Stomach (tissue), 9 donors: Measurements from ENCODE around the gene SMARCA4. TPM values are rescaled to one million over a fixed set of nuclear protein-coding genes. Genes with fewer than 3 reads are reported as not detected.

Experiments used
- DNase-seq, 2 donors: peaks; one replicate each; pipeline versions ENCODE4 v3.0.0 to v3.0.0-alpha.2; 2013 to 2019
- H3K27ac ChIP-seq, 5 donors: fragments of 200-600 bp in 4 of 5; sonication (generic) in 4 of 5; one replicate each; pipeline ENCODE4 v1.5.1; 2013 to 2019; ENCODE audit warnings: mild to moderate bottlenecking in 1 of 5, moderate library complexity in 1 of 5
- H3K27me3 ChIP-seq, 3 donors: fragments of 200-600 bp; sonication (generic); one replicate each; pipeline ENCODE4 v1.5.1; 2017 to 2019; ENCODE audit warnings: mixed run types in 1 of 3
- H3K36me3 ChIP-seq, 4 donors: fragments of 200-600 bp; sonication (generic); 1 replicate in 3 of 4; 2 replicates in 1 of 4; pipeline ENCODE4 v1.5.1; 2016 to 2019
- H3K4me1 ChIP-seq, 4 donors: fragments of 200-600 bp; sonication (generic); one replicate each; pipeline ENCODE4 v1.5.1; 2016 to 2019
- H3K4me3 ChIP-seq, 4 donors: fragments of 200-600 bp; sonication (generic) in 3 of 4; one replicate each; pipeline ENCODE4 v1.5.1; 2016 to 2019; ENCODE audit warnings: mild to moderate bottlenecking in 1 of 4
- H3K9me3 ChIP-seq, 4 donors: fragments of 200-600 bp; sonication (generic); one replicate each; pipeline ENCODE4 v1.5.1; 2016 to 2019
- EP300 ChIP-seq: sonication (generic); formaldehyde crosslinking; IDR thresholded peaks from one replicate; pipeline ENCODE4 v1.6.1; 2017; ENCODE audit warnings: antibody characterized with exemption
- POLR2A ChIP-seq, 4 donors: fragments of 450-650 bp; IDR thresholded peaks; one replicate each; pipeline ENCODE4 v1.6.1; 2016; ENCODE audit warnings: antibody characterized with exemption in 4 of 4, control low read depth in 2 of 4, mild to moderate bottlenecking in 1 of 4, moderate library complexity in 1 of 4
- POLR2AphosphoS5 ChIP-seq, 3 donors: sonication (generic); formaldehyde crosslinking; IDR thresholded peaks; one replicate each; pipeline ENCODE4 v1.6.1; 2016; ENCODE audit warnings: antibody characterized with exemption in 3 of 3
- WGBS, 5 donors: extraction: QIAGEN DNeasy Blood & Tissue Kit in 3 of 5; methylation state at CpG; one replicate each; pipeline versions ENCODE4 v1.1.5 to v1.1.7; 2013 to 2018; 5-methylcytosine and 5-hydroxymethylcytosine counted together
- intact Hi-C: fragments of 100-400 bp; cut with DNase I; formaldehyde crosslinking; loops from one replicate; pipeline ENCODE4 v1.15.1; 2023; ENCODE audit warnings: low total_unique reads
- polyA plus RNA-seq, 3 donors: library from polyadenylated mRNA; stranded (reverse); fragments of 200-250 nt; gene quantifications; one replicate each; pipeline ENCODE4 v1.2.3, GENCODE V29; 2013
- total RNA-seq, 5 donors: library from RNA; depleted of rRNA; stranded (reverse); fragments of >200 nt; gene quantifications; one replicate each; pipeline versions ENCODE4 v1.1.0 to v1.2.3, GENCODE V29; 2014 to 2016
- TF ChIP-seq, protein P1 (sequence below), 7 experiments: fragments of 450-650 bp in 4 of 7; fragments of 200-600 bp in 3 of 7; sonication (generic) in 3 of 7; IDR thresholded peaks; one replicate each; pipeline ENCODE4 v1.5.1; 2016 to 2019; ENCODE audit warnings: antibody characterized with exemption in 7 of 7, control low read depth in 2 of 7, mild to moderate bottlenecking in 1 of 7
- donor health status: healthy with polysubstance abuse.
- donor health status: Bipolar disorder and iron deficiency.
- donor health status: healthy.

The SMARCA4 gene
- total and polyA plus RNA-seq, 8 donors: 28.6 to 158 (median 60.9) TPM

GRCh38 chr19:11034449-11035213 lies 73.8 kb downstream of the SMARCA4 start:
- peak overlapping the region in 3 of 5 donors; percentile 32 to 67 (median 50) for H3K27ac ChIP-seq
- WGBS, 5 donors: 89 to 92% (median 91%) methylated on average over 30 to 38 of the region's 38 CpGs
- no peak for DNase-seq
- H3K4me3 ChIP-seq: no peak overlapping the region
- H3K36me3 ChIP-seq: peaks cover 83 to 100% (median 95%) of the 10 kb centered on the region in 4 donors
- H3K4me1 ChIP-seq: peaks cover 4 to 16% (median 12%) of the 10 kb centered on the region in 4 donors
- H3K27me3 ChIP-seq: no peaks in the 10 kb centered on the region
- TF ChIP-seq EP300 (no peak), POLR2A (IDR thresholded peaks at IDR 0.05) (no peak), POLR2AphosphoS5 (IDR thresholded peaks at IDR 0.05) (no peak)
- TF ChIP-seq, protein P1, sequence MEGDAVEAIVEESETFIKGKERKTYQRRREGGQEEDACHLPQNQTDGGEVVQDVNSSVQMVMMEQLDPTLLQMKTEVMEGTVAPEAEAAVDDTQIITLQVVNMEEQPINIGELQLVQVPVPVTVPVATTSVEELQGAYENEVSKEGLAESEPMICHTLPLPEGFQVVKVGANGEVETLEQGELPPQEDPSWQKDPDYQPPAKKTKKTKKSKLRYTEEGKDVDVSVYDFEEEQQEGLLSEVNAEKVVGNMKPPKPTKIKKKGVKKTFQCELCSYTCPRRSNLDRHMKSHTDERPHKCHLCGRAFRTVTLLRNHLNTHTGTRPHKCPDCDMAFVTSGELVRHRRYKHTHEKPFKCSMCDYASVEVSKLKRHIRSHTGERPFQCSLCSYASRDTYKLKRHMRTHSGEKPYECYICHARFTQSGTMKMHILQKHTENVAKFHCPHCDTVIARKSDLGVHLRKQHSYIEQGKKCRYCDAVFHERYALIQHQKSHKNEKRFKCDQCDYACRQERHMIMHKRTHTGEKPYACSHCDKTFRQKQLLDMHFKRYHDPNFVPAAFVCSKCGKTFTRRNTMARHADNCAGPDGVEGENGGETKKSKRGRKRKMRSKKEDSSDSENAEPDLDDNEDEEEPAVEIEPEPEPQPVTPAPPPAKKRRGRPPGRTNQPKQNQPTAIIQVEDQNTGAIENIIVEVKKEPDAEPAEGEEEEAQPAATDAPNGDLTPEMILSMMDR (IDR thresholded peaks at IDR 0.05): no peak
- H3K9me3 ChIP-seq: no peaks in the 10 kb centered on the region
- intact Hi-C loops: loop anchor here (5.0 to 10.0 kb wide), 2 partner anchors 88 to 170 kb away; no protein-coding TSS in a partner anchor

DNA sequence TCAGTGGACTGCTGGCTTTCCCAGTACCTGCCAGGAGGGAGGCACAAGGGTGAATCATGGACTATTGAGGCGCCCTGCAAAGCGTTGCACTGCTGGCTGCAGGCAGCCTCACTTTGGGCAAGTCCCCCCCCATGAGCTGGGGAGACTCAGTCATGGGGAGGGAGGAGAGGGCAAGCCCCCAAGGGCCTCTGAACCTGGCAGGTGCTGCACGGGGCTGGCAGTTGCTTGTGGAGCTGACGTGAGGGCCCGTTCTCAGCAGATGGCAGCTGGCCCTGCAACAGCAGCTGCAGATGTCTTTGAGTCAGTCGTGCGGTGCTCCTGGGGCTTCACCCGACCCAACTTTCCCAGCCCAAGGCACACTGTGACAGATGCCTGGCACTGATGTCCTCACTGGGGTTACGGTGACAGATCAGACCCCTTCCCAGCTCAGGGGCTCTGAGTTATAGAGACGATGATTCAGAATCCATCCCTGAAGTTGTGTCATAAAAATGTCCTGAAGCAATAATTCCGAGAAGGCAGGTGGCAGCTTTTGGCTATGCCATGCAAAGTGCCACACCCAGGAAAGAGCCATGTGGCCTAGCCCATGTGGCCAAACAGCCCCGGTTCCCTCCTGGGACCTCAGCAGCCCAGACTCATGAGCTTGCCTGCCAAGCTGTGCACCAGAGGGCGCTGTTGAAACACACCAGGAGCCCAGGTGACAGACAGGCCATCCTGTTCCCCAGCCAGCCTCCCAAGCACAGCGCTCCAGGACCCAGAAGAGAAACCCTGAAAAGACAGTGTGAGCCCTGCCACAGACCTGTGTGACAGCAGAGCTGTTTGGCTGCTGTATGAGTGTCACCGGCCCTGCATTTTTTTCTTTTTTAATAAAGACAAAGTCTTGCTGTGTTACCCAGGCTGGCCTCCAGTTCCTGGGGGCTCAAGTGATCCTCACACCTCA lies 74.9 kb downstream of the SMARCA4 start:
- no peak overlapping the region for H3K4me3 ChIP-seq
- H3K4me1 ChIP-seq: peaks cover 4 to 16% (median 12%) of the 10 kb centered on the region in 4 donors
- peak; percentile 95 for DNase-seq
- no peaks in the 10 kb centered on the region for H3K9me3 ChIP-seq
- H3K36me3 ChIP-seq: peaks cover 72 to 95% (median 94%) of the 10 kb centered on the region in 4 donors
- 40 to 52% (median 43%) methylated on average over 12 to 15 of the region's 15 CpGs for WGBS, 5 donors
- H3K27ac ChIP-seq: peak overlapping the region; percentile 5 to 67 (median 32)
- no peaks in the 10 kb centered on the region for H3K27me3 ChIP-seq
- intact Hi-C loops: loop anchor here (5.0 to 10.0 kb wide), 2 partner anchors 87 to 169 kb away; no protein-coding TSS in a partner anchor
- no peak for TF ChIP-seq EP300
- TF ChIP-seq, protein P1 (IDR thresholded peaks at IDR 0.05): peak in 5 of 7 experiments; percentile 69 to 94 (median 87)
- no peak for TF ChIP-seq POLR2A (IDR thresholded peaks at IDR 0.05)
- peak in 2 of 3 donors; percentile 22 to 88 for TF ChIP-seq POLR2AphosphoS5 (IDR thresholded peaks at IDR 0.05)

DNA sequence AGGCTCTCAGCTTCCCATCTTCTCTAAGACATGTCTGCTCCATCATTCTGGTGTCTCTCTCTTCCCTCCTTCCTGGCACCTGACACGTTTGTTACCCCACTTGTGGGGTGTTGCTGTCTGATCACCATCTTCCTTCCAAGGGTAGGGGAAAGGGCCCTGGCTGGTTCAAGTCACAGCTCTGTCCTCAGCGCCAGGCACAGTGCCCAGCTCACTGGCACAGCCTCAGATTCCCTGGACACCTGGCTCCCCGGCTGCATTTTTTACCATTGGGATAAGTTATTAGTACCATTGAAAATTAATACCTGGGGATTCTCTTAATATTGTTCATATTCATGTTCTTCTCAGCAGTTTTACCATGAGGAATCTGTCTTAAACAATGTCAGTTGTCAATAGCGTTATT lies 77.7 kb downstream of the SMARCA4 start:
- peaks cover 55 to 95% (median 93%) of the 10 kb centered on the region in 4 donors for H3K36me3 ChIP-seq
- H3K9me3 ChIP-seq: no peaks in the 10 kb centered on the region
- no peak overlapping the region for H3K4me3 ChIP-seq
- TF ChIP-seq, protein P1 (IDR thresholded peaks at IDR 0.05): no peak
- TF ChIP-seq EP300: no peak
- TF ChIP-seq POLR2AphosphoS5 (IDR thresholded peaks at IDR 0.05): no peak
- no peak for TF ChIP-seq POLR2A (IDR thresholded peaks at IDR 0.05)
- 58 to 84% (median 72%) methylated on average over 4 of the region's 4 CpGs for WGBS, 5 donors
- no peak for DNase-seq
- H3K27ac ChIP-seq: no peak overlapping the region
- peaks cover 10 to 36% (median 26%) of the 10 kb centered on the region in 4 donors for H3K4me1 ChIP-seq
- intact Hi-C loops: loop anchor here (5.0 to 10.0 kb wide), 2 partner anchors 84 to 166 kb away; no protein-coding TSS in a partner anchor
- H3K27me3 ChIP-seq: no peaks in the 10 kb centered on the region

DNA sequence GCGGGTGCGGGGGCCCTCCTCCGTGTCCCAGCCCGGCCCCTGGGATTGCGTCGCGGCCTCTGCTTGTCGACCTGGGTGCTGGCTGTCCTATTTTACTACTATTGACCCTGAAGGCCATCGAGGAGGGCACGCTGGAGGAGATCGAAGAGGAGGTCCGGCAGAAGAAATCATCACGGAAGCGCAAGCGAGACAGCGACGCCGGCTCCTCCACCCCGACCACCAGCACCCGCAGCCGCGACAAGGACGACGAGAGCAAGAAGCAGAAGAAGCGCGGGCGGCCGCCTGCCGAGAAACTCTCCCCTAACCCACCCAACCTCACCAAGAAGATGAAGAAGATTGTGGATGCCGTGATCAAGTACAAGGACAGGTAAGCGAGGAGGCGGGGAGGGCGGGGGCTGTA lies 80.4 kb downstream of the SMARCA4 start:
- Histone ChIP-seq H3K9me3 (no peaks in the 10 kb centered on the region), H3K27me3 (no peaks in the 10 kb centered on the region), H3K27ac (peak overlapping the region; percentile 83 to 93 (median 90)), H3K36me3 (peaks cover 32 to 90% (median 89%) of the 10 kb centered on the region in 4 donors), H3K4me1 (peaks cover 6 to 23% (median 16%) of the 10 kb centered on the region in 4 donors), H3K4me3 (no peak overlapping the region)
- intact Hi-C loops: no loop called here
- no peak for DNase-seq
- TF ChIP-seq EP300 (no peak), POLR2AphosphoS5 (IDR thresholded peaks at IDR 0.05) (no peak), POLR2A (IDR thresholded peaks at IDR 0.05) (no peak)
- TF ChIP-seq, protein P1 (IDR thresholded peaks at IDR 0.05): no peak
- 92 to 98% (median 96%) methylated on average over 33 of the region's 33 CpGs for WGBS, 5 donors
